Measurements from ENCODE around the gene BNC2. TPM values are rescaled to one million over a fixed set of nuclear protein-coding genes. Genes with fewer than 3 reads are reported as not detected.

Gene BNC2
- total and polyA plus RNA-seq, 7 donors: 0.23 to 205 (median 117) TPM

- DNase-seq: no peak
- WGBS, 2 donors: 85 to 91% methylated on average over 4 of the region's 4 CpGs
- TF ChIP-seq EP300 (IDR thresholded peaks at IDR 0.05) (no peak), POLR2AphosphoS5 (IDR thresholded peaks at IDR 0.05) (no peak), POLR2A (IDR thresholded peaks at IDR 0.05) (no peak), CTCF (IDR thresholded peaks at IDR 0.05) (no peak)
- Histone ChIP-seq H3K36me3 (no peaks in the 10 kb centered on the region), H3K27ac (no peak overlapping the region), H3K4me3 (no peak overlapping the region), H3K9me3 (no peaks in the 10 kb centered on the region), H3K27me3 (no peaks in the 10 kb centered on the region), H3K4me1 (no peaks in the 10 kb centered on the region)
- intact Hi-C loops (cut with DNase I): no loop called here
These were observed 34.2 kb upstream of the BNC2 start for GRCh38 chr9:16904655-16905054.

- intact Hi-C loops (cut with DNase I): no loop called here
- H3K36me3 ChIP-seq: no peaks in the 10 kb centered on the region
- H3K4me1 ChIP-seq: no peaks in the 10 kb centered on the region
- no peaks in the 10 kb centered on the region for H3K27me3 ChIP-seq
- no peak overlapping the region for H3K4me3 ChIP-seq
- H3K9me3 ChIP-seq: no peaks in the 10 kb centered on the region
- DNase-seq: no peak
- TF ChIP-seq CTCF (IDR thresholded peaks at IDR 0.05) (no peak), POLR2A (IDR thresholded peaks at IDR 0.05) (no peak), POLR2AphosphoS5 (IDR thresholded peaks at IDR 0.05) (no peak), EP300 (IDR thresholded peaks at IDR 0.05) (no peak)
- 93 to 94% methylated on average over 2 of the region's 2 CpGs for WGBS, 2 donors
- no peak overlapping the region for H3K27ac ChIP-seq
These were observed 31.1 kb upstream of the BNC2 start for GRCh38 chr9:16901590-16901989.

- no peak for DNase-seq
- H3K4me3 ChIP-seq: no peak overlapping the region
- intact Hi-C loops (cut with DNase I): no loop called here
- 25 to 34% methylated on average over 2 of the region's 2 CpGs for WGBS, 2 donors
- no peaks in the 10 kb centered on the region for H3K27me3 ChIP-seq
- H3K36me3 ChIP-seq: no peaks in the 10 kb centered on the region
- H3K9me3 ChIP-seq: no peaks in the 10 kb centered on the region
- no peak overlapping the region for H3K27ac ChIP-seq
- TF ChIP-seq EP300 (IDR thresholded peaks at IDR 0.05) (no peak), CTCF (IDR thresholded peaks at IDR 0.05) (no peak), POLR2A (IDR thresholded peaks at IDR 0.05) (no peak), POLR2AphosphoS5 (IDR thresholded peaks at IDR 0.05) (no peak)
- H3K4me1 ChIP-seq: no peaks in the 10 kb centered on the region
These were observed 29.1 kb upstream of the BNC2 start for GRCh38 chr9:16899606-16900005.

- H3K27ac ChIP-seq: no peak overlapping the region
- H3K4me3 ChIP-seq: no peak overlapping the region
- WGBS, 2 donors: 83 to 88% methylated on average over 2 of the region's 2 CpGs
- TF ChIP-seq EP300 (IDR thresholded peaks at IDR 0.05): no peak
- TF ChIP-seq POLR2A (IDR thresholded peaks at IDR 0.05): no peak
- no peak for TF ChIP-seq POLR2AphosphoS5 (IDR thresholded peaks at IDR 0.05)
- no peak for TF ChIP-seq CTCF (IDR thresholded peaks at IDR 0.05)
- no peaks in the 10 kb centered on the region for H3K9me3 ChIP-seq
- H3K27me3 ChIP-seq: no peaks in the 10 kb centered on the region
- intact Hi-C loops (cut with DNase I): no loop called here
- H3K36me3 ChIP-seq: no peaks in the 10 kb centered on the region
- no peak for DNase-seq
- no peaks in the 10 kb centered on the region for H3K4me1 ChIP-seq
These were observed 28.0 kb upstream of the BNC2 start for GRCh38 chr9:16898464-16898863.

GRCh38 chr9:16888594-16888993 lies 18.1 kb upstream of the BNC2 start:
- Histone ChIP-seq H3K4me1 (peaks cover 0 to 13% (median 0%) of the 10 kb centered on the region in 4 donors), H3K9me3 (no peaks in the 10 kb centered on the region), H3K36me3 (no peaks in the 10 kb centered on the region), H3K27ac (no peak overlapping the region), H3K27me3 (no peaks in the 10 kb centered on the region), H3K4me3 (no peak overlapping the region)
- 89 to 95% methylated on average over 3 of the region's 3 CpGs for WGBS, 2 donors
- intact Hi-C loops (cut with DNase I): no loop called here
- no peak for DNase-seq
- TF ChIP-seq CTCF (IDR thresholded peaks at IDR 0.05) (no peak), POLR2AphosphoS5 (IDR thresholded peaks at IDR 0.05) (no peak), EP300 (IDR thresholded peaks at IDR 0.05) (no peak), POLR2A (IDR thresholded peaks at IDR 0.05) (no peak)
